OCI-LY7 (cell line): Measurements from ENCODE around the gene MT1HL1. TPM values are rescaled to one million over a fixed set of nuclear protein-coding genes. Genes with fewer than 3 reads are reported as not detected.

Experiments
- BruUV-seq: library from RNA; stranded (reverse); fragments of 400-500 nt; replicated peaks from 2 replicates; lab custom pipeline; 2021; lab: Mats Ljungman, UMichigan
- CTCF ChIA-PET: fragments of 300-600 bp; sonication (Branson Sonifier 250); formaldehyde crosslinking; loops from one replicate; lab custom pipeline; 2022; ENCODE audit warnings: antibody characterized with exemption; ENCODE audit not compliant: unreplicated experiment; lab: Charles Lee
- POLR2A ChIA-PET: fragments of 300-600 bp; sonication (Branson Sonifier 250); formaldehyde crosslinking; loops from one replicate; lab custom pipeline; 2022; ENCODE audit warnings: antibody characterized with exemption; lab: Charles Lee
- DNase-seq: peaks from one replicate; pipeline ENCODE4 v3.0.0-alpha.2; 2015; ENCODE audit warnings: low spot score
- H2AFZ ChIP-seq: fragments of 200-600 bp; sonication (generic), shearing (Covaris generic); 2 replicates; pipeline ENCODE4 v1.6.1; 2014; ENCODE audit warnings: mild to moderate bottlenecking, antibody characterized with exemption, low read length, moderate library complexity
- H3K27ac ChIP-seq: fragments of 200-600 bp; sonication (generic); 2 replicates; pipeline ENCODE4 v1.5.1; 2014; ENCODE audit warnings: mixed run types, low read depth, mild to moderate bottlenecking, moderate library complexity, low read length, inconsistent platforms; ENCODE audit not compliant: poor library complexity, severe bottlenecking
- H3K36me3 ChIP-seq: fragments of 200-600 bp; sonication (generic); 2 replicates; pipeline ENCODE4 v1.6.1; 2014; ENCODE audit warnings: mild to moderate bottlenecking, antibody characterized with exemption, low read length, moderate library complexity, mixed read lengths; ENCODE audit not compliant: insufficient read depth
- H3K4me1 ChIP-seq: fragments of 200-600 bp; sonication (generic); 2 replicates; pipeline ENCODE4 v1.5.1; 2014; ENCODE audit warnings: mild to moderate bottlenecking, low read length; ENCODE audit not compliant: insufficient read depth, poor library complexity, severe bottlenecking
- H3K4me2 ChIP-seq: fragments of 200-600 bp; sonication (generic); 2 replicates; pipeline ENCODE4 v1.6.1; 2014; ENCODE audit warnings: mild to moderate bottlenecking, low read length
- H3K4me3 ChIP-seq: fragments of 200-600 bp; sonication (generic); 2 replicates; pipeline ENCODE4 v1.5.1; 2014; ENCODE audit warnings: mild to moderate bottlenecking, low read depth, low read length; ENCODE audit not compliant: poor library complexity, severe bottlenecking
- H3K79me2 ChIP-seq: fragments of 200-600 bp; sonication (generic); 2 replicates; pipeline ENCODE4 v1.6.1; 2016; ENCODE audit warnings: low read depth, mild to moderate bottlenecking, low read length, moderate library complexity, mixed read lengths; ENCODE audit not compliant: insufficient read depth
- H3K9me2 ChIP-seq: fragments of 200-600 bp; sonication (generic); 2 replicates; pipeline ENCODE4 v1.6.1; 2016; ENCODE audit warnings: mild to moderate bottlenecking, low read length, mixed read lengths; ENCODE audit not compliant: insufficient read depth
- H3K9me3 ChIP-seq: fragments of 200-600 bp; sonication (generic); 2 replicates; pipeline ENCODE4 v1.6.1; 2014; ENCODE audit warnings: mild to moderate bottlenecking, mixed run types, low read length, mixed read lengths
- H4K20me1 ChIP-seq: fragments of 200-600 bp; sonication (generic); 2 replicates; pipeline ENCODE4 v1.6.1; 2014; ENCODE audit warnings: mild to moderate bottlenecking, antibody characterized with exemption, low read length, moderate library complexity, mixed read lengths; ENCODE audit not compliant: insufficient read depth
- EZH2phosphoT487 ChIP-seq: fragments of 200-600 bp; sonication (generic); IDR thresholded peaks from 2 replicates; pipeline ENCODE4 v1.6.1; 2018; ENCODE audit warnings: low read depth, borderline replicate concordance, mild to moderate bottlenecking, mixed run types, antibody characterized with exemption, low read length, moderate library complexity, mixed read lengths
- intact Hi-C: fragments of 100-400 bp; cut with micrococcal nuclease; formaldehyde crosslinking; loops from one replicate; pipeline ENCODE4 v1.10.0; 2022; ENCODE audit not compliant: unreplicated experiment
- total RNA-seq, 2 experiments: library from RNA; depleted of rRNA in 1 of 2; stranded (reverse); fragments of >200 nt in 1 of 2; shearing (Covaris generic) in 1 of 2; gene quantifications; 2 replicates each; pipeline ENCODE4 v1.2.3, GENCODE V29; 2014 to 2022
- TF ChIP-seq, protein P1 (sequence below): fragments of 200-600 bp; sonication (generic); conservative IDR thresholded peaks from 2 replicates; pipeline ENCODE4 v1.5.1; 2014; ENCODE audit warnings: mild to moderate bottlenecking, antibody characterized with exemption, low read length, moderate library complexity, mixed read lengths

MT1HL1 gene
- total RNA-seq, 2 experiments from 2014 or later = not detected

DNA sequence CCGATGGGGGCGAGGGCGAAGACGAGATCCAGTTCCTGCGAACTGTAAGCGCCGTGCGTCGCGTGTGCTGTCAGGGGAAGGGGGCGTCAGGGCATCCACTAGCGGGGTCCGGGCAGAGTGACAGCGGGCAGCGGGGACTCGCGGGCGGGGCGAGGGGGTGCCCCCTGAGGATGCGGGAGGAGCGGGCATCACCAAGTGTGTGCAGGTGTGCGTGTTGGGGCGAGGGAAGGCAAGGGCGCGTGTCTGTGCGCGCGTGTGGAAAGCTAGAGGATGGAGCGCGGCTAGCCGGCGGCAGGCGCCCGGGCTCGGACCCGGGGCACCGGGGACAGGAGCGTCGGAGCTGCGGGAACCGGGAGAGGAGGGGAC, 38.3 kb upstream of the MT1HL1 start:
- no peaks in the 10 kb centered on the region for H3K36me3 ChIP-seq
- H3K9me3 ChIP-seq = no peaks in the 10 kb centered on the region
- H3K4me2 ChIP-seq = no peak overlapping the region
- H3K4me3 ChIP-seq = no peak overlapping the region
- DNase-seq = no peak
- no peaks in the 10 kb centered on the region for H3K79me2 ChIP-seq
- no peaks in the 10 kb centered on the region for H3K9me2 ChIP-seq
- H4K20me1 ChIP-seq = no peaks in the 10 kb centered on the region
- H3K27ac ChIP-seq = no peak overlapping the region
- ChIA-PET CTCF (no interaction called here), POLR2A (no interaction called here)
- TF ChIP-seq EZH2phosphoT487 = no peak
- H2AFZ ChIP-seq = no peak overlapping the region
- BruUV-seq = no TSS peak
- H3K4me1 ChIP-seq = no peaks in the 10 kb centered on the region
- intact Hi-C loops = no loop called here

DNA sequence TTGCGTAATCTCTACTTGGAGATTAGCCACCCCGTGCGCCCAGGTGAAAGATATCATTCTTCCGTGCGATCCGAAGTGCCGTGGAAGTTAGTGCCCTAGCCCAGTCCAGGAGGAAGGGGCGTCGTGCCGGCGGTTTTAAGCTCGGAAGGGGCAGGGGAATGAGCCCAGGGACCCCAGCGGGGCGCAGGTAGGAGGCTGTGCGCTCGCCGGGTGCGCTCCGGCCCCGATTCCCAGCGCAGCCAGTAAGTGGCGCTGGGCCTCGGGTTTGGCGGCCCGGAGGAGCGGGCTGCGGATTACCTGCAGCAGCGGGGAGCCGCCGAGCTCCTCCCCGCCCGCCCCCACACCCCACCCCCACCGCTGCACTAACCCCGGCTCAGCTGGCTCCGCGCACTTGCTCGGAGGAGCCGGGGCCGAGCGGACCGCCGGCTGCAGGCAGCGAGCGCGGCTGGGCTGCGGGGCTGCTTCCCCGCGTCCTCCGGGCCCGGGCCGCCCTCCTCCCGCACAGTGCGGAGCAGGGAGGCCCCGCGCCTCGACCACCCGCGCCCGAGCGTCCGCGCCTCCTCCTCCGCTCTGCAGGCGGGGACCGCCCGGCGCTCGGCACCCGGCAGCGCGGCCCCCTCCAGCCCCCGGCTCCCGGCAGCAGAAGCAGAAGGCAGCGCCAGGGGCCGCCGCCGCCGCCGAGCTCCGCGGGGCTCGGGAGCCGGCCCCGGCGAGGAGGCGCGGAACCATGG, 37.7 kb upstream of the MT1HL1 start, which contains the start of gene RYR2:
TSS of gene RYR2 (plus strand) at position 390 of the 731 bp plus-strand sequence. CDS start at position 728, 338 bp downstream.
- H3K4me3 ChIP-seq = no peak within 1 kb of the TSS
- no peaks in the 10 kb centered on the region for H3K9me3 ChIP-seq
- intact Hi-C loops = no loop called here
- H3K4me1 ChIP-seq = no peaks in the 10 kb centered on the region
- no peak within 1 kb of the TSS for H3K27ac ChIP-seq
- no peaks in the 10 kb centered on the region for H4K20me1 ChIP-seq
- H3K79me2 ChIP-seq = no peaks in the 10 kb centered on the region
- CTCF ChIA-PET = no interaction called here
- no peak within 1 kb of the TSS for H3K4me2 ChIP-seq
- TF ChIP-seq, protein P1, sequence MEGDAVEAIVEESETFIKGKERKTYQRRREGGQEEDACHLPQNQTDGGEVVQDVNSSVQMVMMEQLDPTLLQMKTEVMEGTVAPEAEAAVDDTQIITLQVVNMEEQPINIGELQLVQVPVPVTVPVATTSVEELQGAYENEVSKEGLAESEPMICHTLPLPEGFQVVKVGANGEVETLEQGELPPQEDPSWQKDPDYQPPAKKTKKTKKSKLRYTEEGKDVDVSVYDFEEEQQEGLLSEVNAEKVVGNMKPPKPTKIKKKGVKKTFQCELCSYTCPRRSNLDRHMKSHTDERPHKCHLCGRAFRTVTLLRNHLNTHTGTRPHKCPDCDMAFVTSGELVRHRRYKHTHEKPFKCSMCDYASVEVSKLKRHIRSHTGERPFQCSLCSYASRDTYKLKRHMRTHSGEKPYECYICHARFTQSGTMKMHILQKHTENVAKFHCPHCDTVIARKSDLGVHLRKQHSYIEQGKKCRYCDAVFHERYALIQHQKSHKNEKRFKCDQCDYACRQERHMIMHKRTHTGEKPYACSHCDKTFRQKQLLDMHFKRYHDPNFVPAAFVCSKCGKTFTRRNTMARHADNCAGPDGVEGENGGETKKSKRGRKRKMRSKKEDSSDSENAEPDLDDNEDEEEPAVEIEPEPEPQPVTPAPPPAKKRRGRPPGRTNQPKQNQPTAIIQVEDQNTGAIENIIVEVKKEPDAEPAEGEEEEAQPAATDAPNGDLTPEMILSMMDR = no peak
- no peak for TF ChIP-seq EZH2phosphoT487
- no peaks in the 10 kb centered on the region for H3K36me3 ChIP-seq
- H3K9me2 ChIP-seq = no peaks in the 10 kb centered on the region
- POLR2A ChIA-PET = no interaction called here
- no peak for DNase-seq
- H2AFZ ChIP-seq = no peak within 1 kb of the TSS
- BruUV-seq = no TSS peak

DNA sequence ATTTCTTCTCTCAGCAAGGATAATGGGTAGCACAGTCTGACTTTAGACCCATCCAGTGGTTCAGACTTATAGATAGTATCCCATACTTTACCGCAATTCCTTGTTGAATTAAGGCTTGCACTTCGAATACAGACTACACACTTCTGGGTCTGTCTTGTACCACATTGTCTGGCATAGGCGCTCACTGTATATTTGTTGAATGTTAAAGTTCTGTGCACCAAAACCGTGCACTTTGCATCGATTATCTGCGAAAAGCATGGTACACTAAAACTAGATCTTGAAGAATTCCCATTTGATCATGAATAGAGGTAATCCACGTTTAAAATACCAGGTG, 37.2 kb upstream of the MT1HL1 start:
- POLR2A ChIA-PET = no interaction called here
- Histone ChIP-seq H3K4me3 (no peak overlapping the region), H3K36me3 (no peaks in the 10 kb centered on the region), H3K4me1 (no peaks in the 10 kb centered on the region), H2AFZ (no peak overlapping the region), H3K4me2 (no peak overlapping the region), H4K20me1 (no peaks in the 10 kb centered on the region), H3K27ac (no peak overlapping the region), H3K9me2 (no peaks in the 10 kb centered on the region), H3K79me2 (no peaks in the 10 kb centered on the region), H3K9me3 (no peaks in the 10 kb centered on the region)
- CTCF ChIA-PET = no interaction called here
- TF ChIP-seq, protein P1 = no peak
- no peak for TF ChIP-seq EZH2phosphoT487
- BruUV-seq = no TSS peak
- intact Hi-C loops = no loop called here
- DNase-seq = no peak
